Stimulated activated naive CD8-positive, alpha-beta T cell treated with anti-CD3 and anti-CD28 coated beads, Interleukin-15, Interleukin-2, amounts not matched to agents 100 U/mL and 50 U/mL, for 24 hours (primary cell): Measurements from ENCODE around the gene TDRD1.

Source experiments
- ATAC-seq: fragments of 150-1000 bp; cut with Tn5 transposase; one replicate; pipeline ENCODE4 v1.10.0; 2021
- DNase-seq: peaks from one replicate; pipeline ENCODE4 v3.0.0; 2021

The TDRD1 gene

GRCh38 chr10:114174695-114175188, 4.4 kb upstream of the TDRD1 start:
- ATAC-seq (no peak), DNase-seq (no peak)

GRCh38 chr10:114175667-114176066, 3.5 kb upstream of the TDRD1 start:
- no peak for DNase-seq

GRCh38 chr10:114176511-114176910, 2.6 kb upstream of the TDRD1 start:
- no peak for ATAC-seq

More at GRCh38 chr10:114175667-114176066, 3.5 kb upstream of the TDRD1 start:
- ATAC-seq, result no peak

GRCh38 chr10:114179747-114180146, 594 bp downstream of the TDRD1 start:
- DNase-seq, result no peak
- no peak for ATAC-seq

More at GRCh38 chr10:114176511-114176910, 2.6 kb upstream of the TDRD1 start:
- DNase-seq, result no peak

GRCh38 chr10:114180937-114181336, 1.8 kb downstream of the TDRD1 start:
- ATAC-seq (no peak), DNase-seq (no peak)

- DNase-seq (no peak), ATAC-seq (no peak)
These were observed 2.8 kb downstream of the TDRD1 start for GRCh38 chr10:114181971-114182370.

GRCh38 chr10:114183563-114183962, 4.4 kb downstream of the TDRD1 start:
- DNase-seq (no peak), ATAC-seq (no peak)

- DNase-seq (no peak), ATAC-seq (no peak)
These were observed 5.1 kb downstream of the TDRD1 start for GRCh38 chr10:114184276-114184675.

- ATAC-seq, result no peak
- no peak for DNase-seq
These were observed 8.8 kb downstream of the TDRD1 start for GRCh38 chr10:114188001-114188400.

- DNase-seq (no peak), ATAC-seq (no peak)
These were observed 9.7 kb downstream of the TDRD1 start for GRCh38 chr10:114188900-114189299.

GRCh38 chr10:114189700-114190099, 10.5 kb downstream of the TDRD1 start:
- DNase-seq (no peak), ATAC-seq (no peak)

- no peak for DNase-seq
- no peak for ATAC-seq
These were observed 15.9 kb downstream of the TDRD1 start for GRCh38 chr10:114195079-114195478.

- no peak for DNase-seq
- ATAC-seq, result no peak
These were observed 20.1 kb downstream of the TDRD1 start for GRCh38 chr10:114199239-114199638.

GRCh38 chr10:114202812-114203211, 23.7 kb downstream of the TDRD1 start:
- DNase-seq (no peak), ATAC-seq (no peak)

GRCh38 chr10:114206902-114207301, 27.7 kb downstream of the TDRD1 start:
- ATAC-seq (no peak), DNase-seq (no peak)

GRCh38 chr10:114207349-114207748, 28.2 kb downstream of the TDRD1 start:
- ATAC-seq, result no peak
- DNase-seq, result no peak

- no peak for DNase-seq
- no peak for ATAC-seq
These were observed 29.2 kb downstream of the TDRD1 start for GRCh38 chr10:114208351-114208750.

- ATAC-seq (no peak), DNase-seq (no peak)
These were observed 33.0 kb downstream of the TDRD1 start for GRCh38 chr10:114212153-114212552.

GRCh38 chr10:114215033-114215432, 35.9 kb downstream of the TDRD1 start:
- DNase-seq, result no peak
- no peak for ATAC-seq

- DNase-seq, result no peak
- ATAC-seq, result no peak
These were observed 41.1 kb downstream of the TDRD1 start for GRCh38 chr10:114220281-114220680.

GRCh38 chr10:114221235-114221634, 42.1 kb downstream of the TDRD1 start:
- no peak for ATAC-seq
- no peak for DNase-seq

GRCh38 chr10:114223066-114223465, 43.9 kb downstream of the TDRD1 start:
- no peak for DNase-seq
- no peak for ATAC-seq

- ATAC-seq (no peak), DNase-seq (no peak)
These were observed 49.0 kb downstream of the TDRD1 start for GRCh38 chr10:114228156-114228555.

- ATAC-seq (no peak), DNase-seq (no peak)
These were observed 53.5 kb downstream of the TDRD1 start for GRCh38 chr10:114232561-114233176.
